Activated CD4-positive, alpha-beta T cell treated with anti-CD3 and anti-CD28 coated beads for 4 hours (primary cell): Measurements from ENCODE around the gene CUBN.
A peak's percentile ranks its signal among the peaks of the same experiment; 100 is the strongest.
"Not testable (repeated sequence)": the region's sequence is repeated elsewhere in the genome, so short reads cannot be mapped to it uniquely, and the experiment has no call there.

Experiments used
- DNase-seq, 2 donors: peaks; one replicate each; pipeline ENCODE4 v3.0.0-alpha.2; 2020

The CUBN gene

DNA sequence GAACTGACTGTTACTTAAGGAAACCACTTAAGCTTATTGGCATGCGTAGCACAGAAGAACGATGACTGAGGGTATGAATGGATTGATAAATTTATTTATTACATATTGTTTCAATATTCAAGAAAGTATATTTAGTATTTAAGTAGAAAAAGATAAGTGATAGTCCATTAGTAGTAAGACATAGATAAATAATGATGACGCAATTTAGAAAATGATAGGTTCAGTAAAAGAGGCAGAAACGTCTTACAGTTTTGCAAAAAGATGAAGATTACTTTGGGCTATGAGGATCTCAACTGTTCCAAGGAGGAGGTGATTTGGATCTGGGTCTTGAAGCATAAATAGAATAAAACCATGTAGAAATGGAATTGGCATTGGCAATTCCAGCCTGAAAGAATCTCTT, 275.8 kb downstream of the CUBN start:
- DNase-seq: no peak

GRCh38 chr10:16853201-16853600, 276.4 kb downstream of the CUBN start:
- no peak for DNase-seq

- DNase-seq: no peak
Observed at GRCh38 chr10:16852624-16853023, 277.0 kb downstream of the CUBN start.

DNA sequence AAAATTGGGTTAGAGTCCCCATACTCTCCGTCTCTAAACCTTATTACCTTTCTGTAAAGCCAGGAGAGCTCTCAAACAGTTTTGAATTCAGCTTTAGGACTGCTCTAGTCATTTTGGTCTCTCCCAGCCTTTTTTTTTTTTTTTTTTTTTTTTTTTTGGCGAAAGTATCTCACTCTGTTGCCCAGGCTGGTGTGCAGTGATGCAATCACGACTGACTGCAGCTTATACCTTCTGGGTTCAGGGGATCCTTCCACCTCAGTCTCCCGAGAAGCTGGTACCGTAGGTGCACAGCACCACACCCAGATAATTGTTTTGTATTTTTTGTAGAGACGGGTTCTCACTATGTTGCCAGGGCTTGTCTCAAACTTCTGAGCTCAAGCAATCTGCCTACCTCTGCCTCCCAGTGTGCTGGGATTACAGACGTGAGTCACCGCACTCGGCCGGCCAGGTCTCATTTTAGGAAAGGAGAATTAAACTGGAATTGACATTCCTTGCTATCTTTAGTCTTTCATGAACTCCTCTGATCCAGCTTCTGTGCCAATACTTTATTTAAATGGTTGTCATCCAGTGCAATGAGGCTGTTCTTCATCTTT, 281.0 kb downstream of the CUBN start:
- DNase-seq: no peak

DNA sequence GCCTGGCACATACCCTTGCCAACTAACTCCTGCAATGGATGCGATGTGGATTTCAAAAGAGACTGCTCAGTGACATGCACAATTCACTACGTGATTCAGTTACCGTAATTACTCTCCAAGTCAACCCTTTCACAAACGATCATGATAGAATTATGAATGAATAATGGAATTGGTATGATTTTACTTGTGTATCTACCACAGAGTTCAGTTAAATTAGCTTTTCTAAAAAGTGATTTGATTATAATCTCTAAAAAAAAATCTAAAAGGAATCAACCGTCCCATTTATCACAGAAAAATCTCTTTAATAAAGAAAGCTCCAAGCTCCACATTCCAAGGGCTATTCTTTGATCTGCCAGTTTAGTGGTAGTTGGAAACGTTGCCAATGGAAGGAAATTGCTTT, 282.0 kb downstream of the CUBN start:
- no peak for DNase-seq

GRCh38 chr10:16845248-16845647, 284.4 kb downstream of the CUBN start:
- DNase-seq: no peak

DNA sequence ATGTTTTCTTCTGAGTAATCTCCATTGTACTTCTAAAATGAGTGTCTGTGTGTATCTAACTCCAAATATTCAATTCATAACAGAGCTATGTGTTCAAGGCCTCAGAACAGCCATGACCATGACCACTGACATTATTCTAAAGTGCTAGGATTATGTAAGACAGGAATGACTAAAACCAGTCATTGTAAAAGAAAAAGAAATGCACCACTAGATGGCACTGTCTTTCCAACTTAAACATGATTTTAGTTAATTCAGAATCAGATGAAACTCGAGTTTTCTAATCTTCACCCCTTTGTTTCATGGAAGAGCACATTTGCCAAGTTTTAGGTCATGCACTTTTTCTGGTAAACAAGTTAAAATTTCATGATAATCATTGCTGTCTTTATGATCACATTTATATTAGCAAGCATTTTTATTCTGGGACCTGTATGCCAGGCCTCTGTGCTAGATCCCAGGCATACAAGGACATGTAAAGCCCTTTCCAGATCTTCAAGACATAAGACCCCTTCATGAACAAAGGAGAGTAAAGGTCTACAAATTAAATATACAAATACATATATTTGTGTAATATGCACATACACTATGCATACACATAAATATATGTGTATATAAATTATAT, 286.2 kb downstream of the CUBN start:
- peak in 1 of 2 donors; percentile 14 for DNase-seq

GRCh38 chr10:16835228-16835627, 294.4 kb downstream of the CUBN start:
- peak; percentile 37 to 47 for DNase-seq

- no peak for DNase-seq
Observed at GRCh38 chr10:16832351-16833080, 297.1 kb downstream of the CUBN start.

- no peak for DNase-seq
Observed at GRCh38 chr10:16828701-16829175, 300.9 kb downstream of the CUBN start.

DNA sequence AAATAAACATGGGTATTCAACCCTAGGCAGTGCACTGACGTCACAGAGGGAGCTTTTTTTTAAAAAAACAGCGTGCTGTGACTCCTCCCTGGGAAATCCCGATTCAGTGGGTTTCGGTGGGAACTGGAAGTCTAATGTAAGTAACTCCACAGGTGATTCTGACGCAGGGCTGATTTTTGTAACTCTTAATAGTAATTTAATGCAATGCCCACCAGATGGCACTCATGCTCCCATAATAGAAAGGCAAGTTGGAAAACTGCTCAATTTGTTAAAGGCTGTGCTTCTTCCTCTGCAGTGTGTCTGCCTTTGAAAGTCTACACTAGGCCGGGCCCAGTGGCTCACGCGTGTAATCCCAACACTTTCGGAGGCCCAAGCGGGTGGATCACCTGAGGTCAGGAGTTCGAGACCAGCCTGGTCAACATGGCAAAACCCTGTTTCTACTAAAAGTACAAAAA, 301.5 kb downstream of the CUBN start:
- peak; percentile 64 to 74 for DNase-seq

DNA sequence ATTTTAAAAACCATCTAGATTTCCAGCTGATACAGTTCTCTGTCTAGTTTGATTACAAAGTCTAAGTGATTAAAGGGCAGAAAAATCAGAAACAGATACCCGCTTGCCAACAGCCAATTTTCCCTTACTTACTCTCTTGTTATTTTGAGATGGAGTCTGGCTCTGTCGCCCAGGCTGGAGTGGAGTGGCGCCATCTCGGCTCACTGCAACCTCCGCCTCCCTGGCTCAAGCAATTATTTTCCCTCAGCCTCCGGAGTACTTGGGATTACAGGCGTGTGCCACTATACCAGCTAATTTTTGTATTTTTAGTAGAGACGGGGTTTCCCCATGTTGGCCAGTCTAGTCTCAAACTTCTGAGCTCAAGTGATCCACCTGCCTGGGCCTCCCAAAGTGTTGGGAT, 302.1 kb downstream of the CUBN start:
- not testable (repeated sequence) for DNase-seq

DNA sequence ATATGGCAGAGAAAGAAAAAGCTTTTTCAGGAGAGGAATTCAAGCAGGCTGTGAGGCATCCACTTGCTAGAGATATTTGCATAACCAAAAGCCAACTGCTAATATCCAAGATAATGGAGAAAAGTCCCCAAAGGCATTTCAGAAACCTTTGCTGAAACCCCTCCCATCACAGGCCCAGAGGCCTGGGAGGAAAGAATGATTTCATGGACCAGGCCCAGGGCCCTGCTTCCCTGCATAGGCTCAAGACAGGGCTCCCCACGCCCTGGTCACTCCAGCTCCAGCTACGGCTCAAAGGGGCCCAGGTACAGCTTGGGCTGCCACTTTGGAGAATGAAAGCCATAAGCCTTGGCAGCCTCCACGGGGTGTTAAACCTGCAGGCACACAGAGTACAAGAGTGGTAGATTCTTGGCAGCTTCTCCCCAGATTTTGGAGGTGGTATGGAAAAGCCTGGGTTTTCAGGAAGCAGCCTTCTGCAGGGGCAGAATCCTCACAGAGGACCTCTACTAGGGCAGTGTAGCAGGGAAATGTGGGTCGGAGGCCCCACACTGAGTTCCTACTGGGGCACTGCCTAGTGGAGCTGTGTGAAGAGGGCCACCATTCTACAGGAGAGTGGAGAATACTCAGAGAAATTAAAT, 306.8 kb downstream of the CUBN start:
- DNase-seq: no peak

DNA sequence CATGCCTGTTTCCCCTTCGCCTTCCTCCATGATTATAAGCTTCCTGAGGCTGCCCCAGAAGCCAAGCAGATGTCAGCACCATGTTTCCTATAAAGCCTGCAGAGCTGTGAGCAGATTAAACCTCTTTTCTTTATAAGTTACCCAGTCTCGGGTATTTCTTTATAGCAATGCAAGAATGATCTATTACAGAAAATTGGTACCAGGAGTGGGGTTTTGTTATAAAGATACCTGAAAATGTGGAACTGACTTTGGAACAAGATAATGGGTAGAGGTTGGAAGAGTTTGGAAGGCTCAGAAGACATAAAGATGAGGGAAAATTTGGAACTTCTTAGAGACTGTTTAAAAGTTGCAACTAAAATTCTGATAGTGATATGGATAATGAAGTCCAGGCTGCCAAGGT, 307.6 kb downstream of the CUBN start:
- DNase-seq: no peak

- no peak for DNase-seq
Observed at GRCh38 chr10:16820421-16820820, 309.2 kb downstream of the CUBN start.

GRCh38 chr10:16820018-16820417, 309.6 kb downstream of the CUBN start:
- DNase-seq: no peak

DNA sequence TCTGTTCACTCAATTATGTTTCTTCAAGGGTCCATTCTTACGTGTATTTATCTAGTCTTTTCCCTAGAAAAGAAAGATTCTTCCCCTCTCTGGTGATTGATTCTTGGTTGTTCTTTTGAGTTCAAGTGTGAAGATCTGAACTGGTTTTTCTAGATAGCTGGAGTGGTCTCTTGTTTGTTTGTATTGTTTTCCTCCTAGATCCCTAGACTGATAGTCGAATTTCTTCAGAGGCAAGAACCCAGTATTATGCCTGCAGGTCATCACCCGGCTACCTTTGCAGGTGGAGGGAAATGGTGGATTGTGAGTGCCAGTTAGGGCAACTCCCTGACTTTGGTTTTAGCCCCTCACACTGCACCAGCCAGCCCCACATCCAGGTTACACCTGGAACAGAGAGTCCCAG, 310.2 kb downstream of the CUBN start:
- DNase-seq: no peak

DNA sequence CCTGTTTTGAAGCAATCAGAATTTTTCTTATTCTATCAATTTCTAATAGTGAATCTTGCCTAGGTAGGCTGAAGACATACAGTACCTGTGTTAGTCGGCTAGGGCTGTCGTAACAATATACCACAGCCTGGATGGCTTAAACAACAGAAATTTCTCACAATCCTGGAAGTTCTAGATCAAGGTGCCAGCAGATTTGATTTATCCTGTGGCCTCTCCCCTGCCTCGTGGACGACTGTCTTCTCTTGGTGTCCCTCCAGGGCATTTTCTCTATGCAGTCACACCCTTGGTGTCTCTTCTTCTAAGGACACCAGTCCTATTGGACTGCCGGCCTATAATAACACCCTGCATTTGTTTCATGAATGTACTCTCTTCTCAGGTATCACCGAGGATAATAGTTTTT, 310.6 kb downstream of the CUBN start:
- DNase-seq: no peak

DNA sequence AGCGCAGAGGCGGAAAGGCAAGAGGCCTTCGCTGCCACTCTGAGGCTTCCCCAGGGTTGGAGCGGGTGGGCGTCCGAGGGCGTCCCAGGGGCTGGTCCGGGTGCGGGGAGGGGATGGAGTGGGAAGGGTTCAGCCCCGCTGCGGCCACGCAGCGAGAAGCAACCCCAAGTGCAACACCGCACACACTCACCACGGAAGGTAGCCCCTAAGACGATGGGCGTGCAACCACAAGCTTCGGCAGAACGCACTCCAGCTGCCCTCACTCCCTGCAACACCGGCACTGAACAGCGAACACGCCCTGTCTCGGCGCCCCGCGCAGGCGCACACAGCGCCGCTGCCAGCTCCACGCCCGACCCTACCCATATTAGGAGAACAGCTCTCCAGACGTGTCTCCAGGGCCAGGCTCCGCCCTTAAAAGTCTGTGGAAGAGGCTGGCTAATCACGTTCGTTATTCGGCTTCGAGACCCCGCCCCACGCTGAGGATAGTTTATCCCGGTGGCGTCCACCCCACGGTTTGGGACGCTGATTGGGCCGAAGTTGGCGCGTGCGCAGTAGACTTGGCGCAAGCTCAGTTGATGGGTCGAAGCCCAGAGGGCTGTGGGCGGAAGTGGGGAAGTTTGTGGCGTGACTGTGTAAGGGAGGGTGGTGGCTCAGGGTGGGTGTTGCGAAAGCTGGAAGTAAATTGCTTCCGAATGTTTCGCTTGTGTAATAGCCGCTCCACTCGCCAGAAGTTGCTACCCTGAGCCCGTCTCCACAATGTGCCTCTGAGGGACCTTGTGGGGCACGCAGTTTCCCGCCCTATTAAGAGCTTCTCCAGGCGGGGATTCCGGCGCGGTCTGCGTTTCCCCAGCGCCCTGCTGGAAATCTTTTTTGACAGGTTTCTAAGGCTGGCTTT, 312.2 kb downstream of the CUBN start, which contains the start of gene RSU1:
Gene RSU1, minus strand, starts transcription at position 300 of the 895 bp plus-strand sequence. CDS start 343 bp downstream, outside the sequence.
- peak; percentile 100 for DNase-seq

- no peak for DNase-seq
Observed at GRCh38 chr10:16816830-16817124, 312.8 kb downstream of the CUBN start.

- DNase-seq: no peak
Observed at GRCh38 chr10:16816171-16816570, 313.4 kb downstream of the CUBN start.

DNA sequence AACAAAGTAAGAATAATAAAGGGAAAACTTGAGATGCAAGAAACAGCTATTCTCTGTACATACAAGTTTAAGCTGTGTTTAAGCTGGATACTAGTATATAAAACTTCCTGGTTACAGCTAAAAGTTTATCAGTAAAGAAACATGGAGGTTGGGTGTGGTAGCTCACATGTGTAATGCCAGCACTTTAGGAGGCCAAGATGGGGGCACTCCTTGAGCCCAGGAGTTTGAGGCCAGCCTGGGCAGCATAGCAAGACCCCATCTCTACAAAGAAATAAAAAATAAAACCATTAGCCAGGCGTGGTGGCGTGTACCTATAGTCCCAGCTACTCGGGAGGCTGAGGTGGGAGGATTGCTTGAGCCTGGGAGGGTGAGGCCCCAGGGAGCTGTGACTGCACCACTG, 315.6 kb downstream of the CUBN start:
- no peak for DNase-seq

DNA sequence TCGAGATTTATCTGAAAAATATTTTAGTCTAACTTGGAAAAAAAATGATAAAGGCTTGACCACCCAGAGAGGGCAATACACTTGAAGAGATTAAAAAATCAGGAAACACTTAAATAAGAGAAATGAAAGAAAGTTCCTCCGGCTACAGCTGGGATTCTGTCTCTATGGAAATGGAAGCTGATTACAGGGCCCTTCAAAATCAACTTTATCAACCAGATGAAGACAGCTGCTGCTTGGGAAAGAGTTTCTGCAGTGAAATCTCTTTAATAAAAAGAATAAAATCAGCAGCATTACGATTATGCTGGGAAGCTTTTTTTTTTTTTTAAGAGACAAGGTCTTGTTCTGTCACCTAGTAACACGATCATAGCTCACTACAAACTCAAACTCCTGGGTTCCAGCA, 316.9 kb downstream of the CUBN start:
- no peak for DNase-seq
